OCI-LY7 (cell line): ENCODE data around the gene TAPBP.

Source experiments
- CTCF ChIP-seq: fragments of 200-600 bp; sonication (generic); conservative IDR thresholded peaks from 2 replicates; pipeline ENCODE4 v1.5.1; 2014; ENCODE audit warnings: mild to moderate bottlenecking, antibody characterized with exemption, low read length, moderate library complexity, mixed read lengths
- EZH2phosphoT487 ChIP-seq: fragments of 200-600 bp; sonication (generic); IDR thresholded peaks from 2 replicates; pipeline ENCODE4 v1.6.1; 2018; ENCODE audit warnings: low read depth, borderline replicate concordance, mild to moderate bottlenecking, mixed run types, antibody characterized with exemption, low read length, moderate library complexity, mixed read lengths

- TF ChIP-seq CTCF (no peak), EZH2phosphoT487 (no peak)
These were observed 7.3 kb upstream of the TAPBP start for GRCh38 chr6:33321227-33321626.
